SK-N-SH treated with all-trans-retinoic acid at 6 μM for 48 hours (cell line): ENCODE results near the gene EP400.

Source experiments
- ATAC-seq: fragments of 200-7000 bp; cut with Tn5 transposase; 3 replicates; pipeline ENCODE4 v1.9.1; 2020; ENCODE audit warnings: mild to moderate bottlenecking, moderate library complexity
- GLIS3 ChIP-seq: fragments of 250-450 bp; sonication (Bioruptor Pico); IDR thresholded peaks from 2 replicates; pipeline ENCODE4 v1.5.0; 2020; ENCODE audit warnings: mild to moderate bottlenecking, moderate library complexity
- ISL1 ChIP-seq: fragments of 250-450 bp; sonication (Bioruptor Pico); IDR thresholded peaks from 2 replicates; pipeline ENCODE4 v2.1.2; 2022; ENCODE audit warnings: mild to moderate bottlenecking, moderate library complexity
- OSR1 ChIP-seq: fragments of 250-450 bp; sonication (Bioruptor Pico); IDR thresholded peaks from 2 replicates; pipeline ENCODE4 v1.8.0; 2022; ENCODE audit warnings: moderate library complexity, mild to moderate bottlenecking, inconsistent platforms
- POU6F1 ChIP-seq: fragments of 250-450 bp; sonication (Bioruptor Pico); IDR thresholded peaks from 2 replicates; pipeline ENCODE4 v1.8.0; 2021; ENCODE audit warnings: low read depth, mild to moderate bottlenecking, moderate library complexity, borderline replicate concordance
- PPARA ChIP-seq: fragments of 250-450 bp; sonication (Bioruptor Pico); IDR thresholded peaks from 2 replicates; pipeline ENCODE4 v1.5.0; 2020; ENCODE audit warnings: mild to moderate bottlenecking, borderline replicate concordance
- SNAI2 ChIP-seq: fragments of 250-450 bp; sonication (Bioruptor Pico); IDR thresholded peaks from 2 replicates; pipeline ENCODE4 v1.5.0; 2020; ENCODE audit warnings: mild to moderate bottlenecking, moderate library complexity
- TSHZ2 ChIP-seq: fragments of 250-450 bp; sonication (Bioruptor Pico); IDR thresholded peaks from 2 replicates; pipeline ENCODE4 v1.5.0; 2020; ENCODE audit warnings: mild to moderate bottlenecking, moderate library complexity
- ZFP3 ChIP-seq: fragments of 250-450 bp; sonication (Bioruptor Pico); IDR thresholded peaks from 2 replicates; pipeline ENCODE4 v1.5.0; 2020; ENCODE audit warnings: mild to moderate bottlenecking, moderate library complexity
- ZNF70 ChIP-seq: fragments of 450-650 bp; formaldehyde crosslinking; IDR thresholded peaks from 2 replicates; pipeline ENCODE4 v1.5.0; 2020; ENCODE audit warnings: mild to moderate bottlenecking, moderate library complexity

EP400 gene

GRCh38 chr12:132127041-132127440, 177.3 kb downstream of the EP400 start (continued):
- no peak for TF ChIP-seq TSHZ2 (CRISPR knock-in tag)

- TF ChIP-seq PPARA (CRISPR knock-in tag): no peak
- no peak for TF ChIP-seq ZFP3 (CRISPR knock-in tag)
Measured at GRCh38 chr12:132129007-132129406, 179.3 kb downstream of the EP400 start.

GRCh38 chr12:132130690-132131089, 180.9 kb downstream of the EP400 start:
- TF ChIP-seq OSR1 (CRISPR knock-in tag) (no peak), GLIS3 (CRISPR knock-in tag) (no peak), POU6F1 (CRISPR knock-in tag) (no peak), TSHZ2 (CRISPR knock-in tag) (no peak), ISL1 (CRISPR knock-in tag) (no peak), ZNF70 (no peak), SNAI2 (no peak)
- no peak for ATAC-seq

More at GRCh38 chr12:132129007-132129406, 179.3 kb downstream of the EP400 start:
- no peak for ATAC-seq
